Measurements from ENCODE around the gene RPL28.

RPL28 gene

DNA sequence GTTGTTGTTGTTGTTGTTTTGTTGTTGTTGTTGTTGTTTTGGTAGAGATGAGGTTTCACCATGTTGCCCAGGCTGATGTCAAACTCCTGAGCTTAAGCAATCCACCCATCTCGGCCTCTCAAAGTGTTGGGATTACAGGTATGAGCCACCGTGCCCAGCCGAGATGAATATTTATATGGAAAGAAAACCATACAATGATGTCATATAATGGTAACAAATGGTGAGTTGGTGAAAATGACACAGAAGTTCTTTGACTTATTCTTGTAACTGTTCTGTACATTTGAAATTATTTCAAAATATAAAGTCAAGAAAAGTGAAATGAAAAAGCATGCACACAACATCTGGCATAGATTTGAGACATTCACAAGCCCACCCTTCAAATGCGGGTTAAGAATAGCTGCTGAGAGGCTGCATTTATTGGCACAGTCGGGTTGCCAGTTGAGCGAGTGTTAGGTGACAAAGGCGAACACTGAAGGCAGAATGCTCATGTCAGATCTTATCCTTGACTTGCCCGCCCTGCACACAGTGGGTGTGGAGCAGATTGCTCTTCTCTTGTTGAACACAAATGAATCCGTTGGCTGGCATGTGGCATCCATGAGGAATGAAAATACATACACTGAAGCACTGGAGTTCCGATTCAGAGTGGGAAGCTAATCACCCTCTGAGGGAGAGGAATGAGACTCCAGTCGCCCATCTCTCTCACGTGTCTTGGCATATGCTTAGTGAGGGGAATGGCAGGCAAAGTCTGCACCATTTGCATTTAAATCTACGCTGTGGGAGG lies 37.7 kb downstream of the RPL28 start:
- no peak for DNase-seq (ENCODE audit: low read depth in 2 of 2)

GRCh38 chr19:55424518-55424917 lies 38.8 kb downstream of the RPL28 start:
- no peak for DNase-seq (ENCODE audit: low read depth in 2 of 2)

- no peak for DNase-seq (ENCODE audit: low read depth in 2 of 2)
These were observed 40.3 kb downstream of the RPL28 start for GRCh38 chr19:55426042-55426441.

- no peak for DNase-seq (ENCODE audit: low read depth in 2 of 2)
These were observed 45.5 kb downstream of the RPL28 start for GRCh38 chr19:55431183-55431582.

DNA sequence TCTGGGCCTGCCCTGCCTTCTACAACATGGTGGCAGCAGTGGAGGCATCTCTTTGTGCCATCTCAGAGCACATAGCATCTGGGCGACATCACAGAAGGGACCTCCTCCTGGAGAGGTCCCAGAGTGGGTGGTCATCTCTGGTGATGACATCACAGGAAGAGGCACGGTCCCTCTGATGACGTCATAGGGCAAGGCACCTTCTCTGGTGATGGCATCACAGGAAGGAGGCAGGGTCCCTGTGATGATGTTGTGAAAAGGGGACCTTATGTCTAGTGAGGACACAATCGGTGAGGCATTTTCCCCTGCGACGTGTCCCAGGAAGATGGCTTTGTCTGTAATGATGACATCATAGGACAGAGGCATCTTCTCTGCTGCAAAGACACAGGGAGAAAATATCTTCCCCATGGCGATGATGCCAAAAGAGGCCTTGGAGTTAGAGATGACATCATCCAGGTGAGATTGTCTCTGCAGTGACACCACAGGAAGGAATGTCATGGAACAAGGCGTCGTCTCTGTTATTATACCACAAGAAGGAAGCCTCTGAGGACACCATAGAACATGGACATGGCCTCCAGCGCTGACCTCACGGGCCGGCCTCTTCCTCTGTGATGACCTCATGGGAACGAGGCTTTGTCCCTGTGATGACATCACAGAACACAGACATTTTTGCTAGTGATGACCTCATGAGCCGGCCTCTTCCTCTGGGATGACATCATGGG lies 46.7 kb downstream of the RPL28 start:
- DNase-seq (ENCODE audit: low read depth in 2 of 2) = no peak

- no peak for DNase-seq (ENCODE audit: low read depth in 2 of 2)
These were observed 47.6 kb downstream of the RPL28 start for GRCh38 chr19:55433292-55433691.

GRCh38 chr19:55434356-55434919 lies 48.7 kb downstream of the RPL28 start:
- DNase-seq (ENCODE audit: low read depth in 2 of 2) = no peak

DNA sequence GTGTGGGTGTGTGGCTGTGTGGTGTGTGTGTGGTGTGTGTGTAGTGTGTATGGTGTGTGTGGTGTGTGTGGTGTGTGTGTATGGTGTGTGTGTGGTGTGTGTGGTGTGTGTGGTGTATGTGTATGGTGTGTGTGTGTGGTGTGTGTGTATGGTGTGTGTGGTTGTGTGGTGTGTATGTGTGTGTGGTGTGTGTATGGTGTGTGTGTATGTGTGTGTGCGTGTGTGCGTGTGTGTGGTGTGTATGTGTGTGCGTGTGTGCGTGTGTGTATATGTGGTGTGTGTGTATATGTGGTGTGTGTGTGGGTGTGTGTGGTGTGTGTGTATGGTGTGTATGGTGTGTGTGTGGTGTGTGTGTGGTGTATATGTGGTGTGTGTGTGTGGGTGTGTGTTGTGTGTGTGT lies 49.3 kb downstream of the RPL28 start:
- no peak for DNase-seq (ENCODE audit: low read depth in 2 of 2)

DNA sequence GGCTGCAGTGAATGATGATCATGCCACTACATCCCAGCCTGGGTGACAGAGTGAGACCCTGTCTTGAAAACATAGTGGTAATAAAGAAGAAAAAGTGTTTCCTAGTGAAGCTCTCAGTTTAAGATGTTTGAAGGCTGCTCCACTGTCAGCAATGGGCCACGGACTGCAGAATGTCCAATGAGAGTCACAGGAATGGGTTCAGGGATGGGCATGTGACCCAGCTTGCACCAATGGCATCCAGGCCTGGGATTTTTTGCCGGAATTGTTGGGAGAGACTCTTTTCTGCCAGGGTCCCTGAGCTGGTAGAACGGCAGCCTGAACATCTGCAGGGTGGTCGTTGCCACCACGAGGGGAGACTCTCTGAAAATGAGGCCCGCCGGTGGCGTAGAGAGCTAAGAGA lies 51.1 kb downstream of the RPL28 start:
- DNase-seq (ENCODE audit: low read depth in 2 of 2) = no peak

DNA sequence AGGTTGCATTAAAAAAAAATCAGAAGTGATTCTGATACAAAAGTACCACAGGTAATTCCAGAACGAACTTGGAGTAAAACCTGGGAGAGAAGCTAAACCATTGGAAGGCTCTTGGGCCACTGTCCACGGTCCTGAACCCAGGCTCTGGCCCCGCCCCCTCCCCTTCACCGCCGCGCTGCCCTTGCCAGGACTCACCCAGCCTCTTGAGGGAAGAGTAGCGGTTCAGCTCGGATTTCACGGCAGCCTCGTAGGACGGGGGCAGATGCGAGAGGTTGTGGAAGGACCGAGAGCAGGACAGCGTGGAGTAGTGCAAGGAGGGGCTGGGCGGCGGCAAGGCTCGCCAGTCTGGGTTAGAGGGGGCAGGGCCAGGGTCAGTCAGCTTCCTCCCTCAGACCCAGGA lies 51.7 kb downstream of the RPL28 start:
- DNase-seq (ENCODE audit: low read depth in 2 of 2) = no peak

DNA sequence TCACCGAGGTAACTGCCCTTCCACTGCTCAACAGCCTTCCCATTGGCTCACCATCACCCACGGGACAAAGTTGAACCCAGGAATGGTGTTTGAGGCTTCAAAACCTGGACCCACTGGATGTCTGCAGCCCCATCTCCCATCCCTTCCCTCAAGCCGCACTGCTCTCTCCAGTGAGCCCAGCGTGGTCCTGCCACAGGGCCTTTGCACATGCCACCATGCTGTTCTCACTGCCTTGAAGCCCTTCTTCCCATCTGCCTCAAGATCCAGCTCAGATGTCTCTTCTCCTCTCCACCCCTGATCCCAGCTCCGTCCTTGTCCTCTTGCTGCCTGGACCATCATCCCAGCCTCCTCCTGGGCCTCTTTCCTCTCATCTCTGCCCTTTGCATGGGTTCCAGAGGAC lies 53.3 kb downstream of the RPL28 start:
- DNase-seq (ENCODE audit: low read depth in 2 of 2) = no peak

DNA sequence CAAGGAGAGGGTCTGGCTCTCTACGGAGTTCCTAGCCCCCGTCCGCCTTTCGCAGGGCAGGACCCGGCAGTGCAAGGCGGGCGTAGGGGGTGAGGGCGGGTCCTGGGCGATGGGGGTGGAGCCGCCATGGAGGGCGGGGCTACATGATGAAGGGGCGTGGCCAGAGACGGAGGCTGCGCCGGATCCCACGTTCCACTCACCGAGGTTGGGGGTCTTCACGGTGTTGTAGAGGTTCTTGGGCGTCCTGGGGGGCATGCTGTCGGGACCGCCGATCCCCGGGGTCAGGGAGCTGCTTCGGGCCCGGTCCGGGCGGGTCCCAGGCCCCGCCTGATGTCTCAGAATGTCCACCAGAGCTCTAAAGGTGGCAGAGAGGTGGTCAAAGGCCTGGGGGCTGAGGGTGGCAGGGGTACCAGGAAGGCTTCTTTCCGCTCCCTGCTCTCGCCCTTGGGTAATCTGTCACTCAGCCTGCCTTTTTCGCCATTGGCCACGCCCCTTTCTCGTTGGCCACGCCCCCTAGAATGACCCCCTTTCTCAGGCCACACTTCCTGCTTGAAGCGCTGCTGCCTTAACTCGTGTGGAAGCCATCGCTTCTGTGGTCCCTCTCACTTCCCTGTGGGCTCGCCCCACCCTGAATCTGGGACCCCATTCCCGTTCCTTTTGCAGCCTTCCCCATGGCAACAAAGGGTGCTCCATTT lies 54.8 kb downstream of the RPL28 start:
- DNase-seq (ENCODE audit: low read depth in 2 of 2) = no peak

DNA sequence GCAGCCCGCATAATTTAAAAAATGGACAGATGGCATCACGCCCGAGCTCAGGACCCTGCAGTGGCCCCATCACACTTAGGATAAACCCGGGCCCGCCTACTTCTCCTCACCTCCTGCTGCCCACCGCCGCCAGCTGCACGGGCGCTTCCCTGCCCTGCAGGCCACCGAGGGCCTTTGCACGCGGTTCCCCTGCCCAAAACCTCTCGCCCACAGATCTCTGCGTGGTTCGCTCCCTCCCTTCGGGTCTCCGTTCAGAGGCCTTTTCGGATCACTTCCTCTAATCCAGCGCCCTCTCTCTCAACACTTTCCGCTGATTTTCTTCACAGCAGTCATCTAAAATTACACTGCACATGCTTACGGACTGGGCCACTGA lies 55.6 kb downstream of the RPL28 start:
- DNase-seq (ENCODE audit: low read depth in 2 of 2) = no peak

- no peak for DNase-seq (ENCODE audit: low read depth in 2 of 2)
These were observed 56.1 kb downstream of the RPL28 start for GRCh38 chr19:55441692-55442321.

DNA sequence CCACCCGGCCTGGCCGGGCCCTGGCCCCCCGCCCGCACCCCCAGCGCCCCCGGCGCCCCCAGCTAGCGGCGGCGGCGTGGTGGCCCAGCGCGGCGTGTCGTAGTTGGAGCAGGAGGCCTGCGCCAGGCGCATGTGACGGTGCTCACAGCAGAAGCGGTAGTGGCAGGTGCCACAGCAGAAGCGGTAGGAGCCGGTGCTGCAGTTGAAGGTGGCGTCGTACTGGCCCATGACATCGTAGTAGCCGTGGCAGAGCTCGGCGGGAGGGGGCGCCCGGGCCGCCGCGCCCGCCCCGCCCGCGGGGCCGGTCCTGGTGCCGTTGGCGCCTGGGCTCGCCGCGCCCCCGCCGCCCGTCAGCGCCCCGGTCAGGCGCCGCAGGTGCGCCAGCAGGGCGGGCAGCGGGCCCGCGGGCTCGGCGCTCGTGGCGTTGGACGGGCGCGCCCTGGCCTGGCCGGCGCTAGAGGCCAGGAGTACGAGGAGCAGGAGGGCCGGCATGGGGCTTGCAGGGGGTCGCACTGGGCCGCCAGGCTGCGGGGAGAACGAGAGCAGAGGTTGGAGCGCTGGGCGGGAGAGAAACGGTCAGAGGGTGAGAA lies 56.7 kb downstream of the RPL28 start:
- DNase-seq (ENCODE audit: low read depth in 2 of 2) = no peak

DNA sequence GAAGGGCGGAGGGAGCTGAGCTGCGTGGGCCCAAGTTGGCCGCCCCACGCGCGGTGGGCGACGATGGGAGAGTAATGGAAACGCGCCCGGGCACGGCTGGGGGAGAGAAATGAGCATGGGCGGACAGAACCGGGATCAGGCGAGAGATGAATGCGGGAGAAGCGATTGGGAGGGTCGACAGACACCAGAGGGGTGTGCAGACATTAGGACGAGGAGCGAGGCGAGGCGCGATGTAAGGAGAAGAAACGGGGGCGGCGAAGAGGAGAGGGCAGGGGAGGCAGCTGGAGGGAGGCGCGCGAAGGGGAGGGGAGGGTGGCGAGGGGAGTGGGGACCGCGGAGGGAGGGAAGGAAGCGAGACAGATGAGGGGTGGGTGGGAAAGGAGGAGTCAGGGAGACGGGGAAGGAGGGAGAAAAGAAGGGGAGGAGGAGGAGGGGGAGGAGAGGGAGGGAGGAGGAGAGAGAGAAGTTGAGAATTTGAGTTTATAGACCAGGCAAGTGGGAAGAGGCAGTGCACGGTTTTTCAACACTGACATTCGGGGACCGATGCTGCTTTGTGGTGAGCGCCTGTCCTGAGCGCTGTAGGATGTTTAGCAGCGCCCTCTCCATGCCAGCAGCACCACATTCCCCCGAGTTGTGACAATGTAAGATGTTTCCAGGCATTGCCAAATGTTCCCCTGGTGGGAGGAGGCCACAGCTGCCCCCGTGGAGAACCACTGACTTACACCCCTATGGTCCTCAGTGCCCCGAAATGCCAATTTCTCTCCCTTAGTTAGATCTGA lies 57.5 kb downstream of the RPL28 start, which contains the start of gene SHISA7:
TSS of gene SHISA7 (minus strand) at position 256 of the 779 bp plus-strand sequence. CDS start 437 bp downstream, outside the sequence.
- DNase-seq (ENCODE audit: low read depth in 2 of 2) = no peak

DNA sequence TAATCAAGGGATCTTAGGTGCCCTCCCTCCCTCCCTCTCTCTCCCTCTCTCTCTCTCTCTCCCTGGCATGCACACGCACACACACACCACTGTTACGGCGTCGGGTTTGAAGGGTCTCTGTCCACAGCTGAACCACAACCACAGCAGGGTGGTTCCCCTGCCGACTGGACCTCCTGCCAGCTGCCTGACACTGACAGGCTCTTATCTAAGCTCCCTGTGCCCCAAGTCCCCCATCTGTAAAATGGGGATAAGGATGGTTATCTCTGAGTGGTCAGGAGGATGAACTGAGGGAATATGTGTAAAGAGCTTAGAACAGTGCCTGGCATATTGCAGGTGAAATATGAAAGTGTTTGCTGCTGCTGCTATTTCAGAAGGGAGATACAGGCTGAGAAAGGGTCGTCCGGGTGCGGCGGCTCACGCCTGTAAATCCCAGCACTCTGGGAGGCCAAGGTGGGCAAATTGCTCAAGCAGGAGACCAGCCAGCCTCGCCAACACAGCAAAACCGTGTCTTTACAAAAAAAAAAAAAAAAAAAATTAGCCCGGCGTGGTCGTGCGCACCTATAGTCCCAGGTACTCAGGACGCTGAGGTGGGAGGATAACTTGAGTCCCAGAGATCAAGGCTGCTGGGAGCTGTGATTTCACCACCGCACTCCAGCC lies 58.2 kb downstream of the RPL28 start:
- no peak for DNase-seq (ENCODE audit: low read depth in 2 of 2)

- DNase-seq (ENCODE audit: low read depth in 2 of 2) = no peak
These were observed 58.9 kb downstream of the RPL28 start for GRCh38 chr19:55444646-55445045.

- no peak for DNase-seq (ENCODE audit: low read depth in 2 of 2)
These were observed 60.3 kb downstream of the RPL28 start for GRCh38 chr19:55446060-55446459.

Measured in activated CD4-positive, alpha-beta T cell treated with anti-CD3 and anti-CD28 coated beads for 24 hours (primary cell).